ENCODE results near the gene GGA3. TPM values are rescaled to one million over a fixed set of nuclear protein-coding genes. Genes with fewer than 3 reads are reported as not detected.
"Not testable (repeated sequence)": the region's sequence is repeated elsewhere in the genome, so short reads cannot be mapped to it uniquely, and the experiment has no call there.

GGA3 gene
- total and polyA plus RNA-seq, 2 experiments from 2014 or later = 22.5 to 54.3 TPM

DNA sequence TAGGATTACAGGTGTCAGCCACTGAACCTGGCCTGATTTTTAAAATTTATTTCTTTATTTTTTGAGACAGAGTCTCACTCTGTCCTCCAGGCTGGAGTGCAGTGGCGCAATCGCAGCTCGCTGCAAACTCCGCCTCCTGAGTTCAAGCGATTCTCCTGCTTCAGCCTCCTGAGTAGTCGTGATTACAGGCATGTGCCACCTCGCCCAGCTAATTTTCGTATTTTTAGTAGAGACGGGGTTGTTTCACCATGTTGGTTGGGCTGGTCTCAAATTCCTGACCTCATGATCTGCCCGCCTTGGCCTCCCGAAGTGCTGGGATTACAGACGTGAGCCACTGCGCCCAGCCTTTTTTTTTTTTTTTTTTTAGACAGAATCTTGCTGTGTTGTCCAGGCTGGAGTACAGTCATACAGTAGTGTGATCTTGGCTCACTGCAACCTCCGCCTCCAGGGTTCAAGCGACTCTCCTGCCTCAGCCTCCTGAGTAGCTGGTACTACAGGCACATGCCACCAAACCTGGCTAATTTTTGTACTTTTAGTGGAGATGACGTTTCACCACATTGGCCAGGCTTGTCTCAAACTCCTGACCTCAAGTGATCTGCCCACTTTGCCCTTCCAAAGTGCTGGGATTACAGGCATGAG lies 31.5 kb upstream of the GGA3 start:
- not testable (repeated sequence) for H3K4me1 ChIP-seq (ENCODE audit: insufficient read depth); H4K20me1 ChIP-seq (replicated peaks; ENCODE audit: insufficient read depth); H3K4me2 ChIP-seq; H3K9me2 ChIP-seq (ENCODE audit: insufficient read depth); H3K9me3 Mint-ChIP-seq; H3K36me3 Mint-ChIP-seq (ENCODE audit: low read depth); H3K4me3 Mint-ChIP-seq; H3K27ac ChIP-seq (ENCODE audit: low read depth); H3K27ac Mint-ChIP-seq; H3F3A ChIP-seq (replicated peaks; ENCODE audit: low read depth); H3K36me3 ChIP-seq (ENCODE audit: insufficient read depth); H3K4me3 ChIP-seq; H3K79me2 ChIP-seq (replicated peaks; ENCODE audit: insufficient read depth); ATAC-seq; DNase-seq (ENCODE audit: low spot score); H3K4me1 Mint-ChIP-seq; H2AFZ ChIP-seq; H3K27me3 Mint-ChIP-seq (ENCODE audit: insufficient read depth, low read depth, poor library complexity); H3K27me3 ChIP-seq (ENCODE audit: insufficient read depth)

DNA sequence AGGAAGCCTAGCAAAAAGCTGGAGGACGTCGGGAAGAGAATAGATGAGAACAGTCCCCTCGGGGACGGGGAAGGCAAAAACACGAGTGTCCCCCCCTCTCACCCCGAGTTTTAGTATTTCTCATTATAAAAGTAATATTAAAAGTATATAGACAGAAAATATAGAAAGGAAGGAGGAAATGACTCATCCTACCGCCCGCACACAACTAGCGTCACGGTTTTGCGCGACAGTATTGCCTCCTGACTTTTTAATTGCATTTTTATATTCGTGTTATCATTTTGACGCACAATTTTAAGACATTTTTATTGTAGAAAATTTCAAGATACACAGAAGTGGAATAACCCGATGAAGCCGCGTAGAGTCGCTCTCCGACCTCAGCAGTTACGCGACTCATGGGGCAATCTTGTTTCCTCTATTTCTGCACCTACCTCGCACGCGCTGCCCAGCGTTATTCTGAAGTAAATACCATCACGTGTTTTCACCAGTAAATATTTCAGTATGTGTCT lies 28.5 kb upstream of the GGA3 start:
- Histone ChIP-seq H3F3A (replicated peaks; ENCODE audit: low read depth) (peaks cover 7% of the 10 kb centered on the region; the same call in 1 of the 2 replicates), H3K79me2 (replicated peaks; ENCODE audit: insufficient read depth) (peaks cover 6% of the 10 kb centered on the region), H3K36me3 (ENCODE audit: insufficient read depth) (no peaks in the 10 kb centered on the region), H3K4me1 (ENCODE audit: insufficient read depth) (peaks cover 5% of the 10 kb centered on the region), H2AFZ (peak overlapping the region; percentile 5), H3K4me2 (peak overlapping the region; percentile 71), H3K27ac (ENCODE audit: low read depth) (peak overlapping the region; percentile 73), H3K27me3 (ENCODE audit: insufficient read depth) (no peaks in the 10 kb centered on the region), H4K20me1 (replicated peaks; ENCODE audit: insufficient read depth) (no peaks in the 10 kb centered on the region), H3K4me3 (peak overlapping the region; percentile 55), H3K9me2 (ENCODE audit: insufficient read depth) (no peaks in the 10 kb centered on the region)
- ATAC-seq (peak; percentile 4; the same call in 1 of the 3 replicates), DNase-seq (ENCODE audit: low spot score) (peak; percentile 54)
- Mint-ChIP-seq H3K4me3 (peak overlapping the region; percentile 89), H3K9me3 (no peaks in the 10 kb centered on the region), H3K27me3 (ENCODE audit: insufficient read depth, low read depth, poor library complexity) (peaks cover 6% of the 10 kb centered on the region), H3K27ac (peak overlapping the region; percentile 97), H3K36me3 (ENCODE audit: low read depth) (peaks cover 12% of the 10 kb centered on the region; the same call in 2 of the 3 replicates), H3K4me1 (peaks cover 4% of the 10 kb centered on the region)
- TF ChIP-seq STAT1 (IDR thresholded peaks at IDR 0.05; ENCODE audit: unreplicated experiment) (no peak), POLR2AphosphoS5 (IDR thresholded peaks at IDR 0.05; ENCODE audit: low read depth) (no peak), NANOG (IDR thresholded peaks at IDR 0.05; ENCODE audit: borderline replicate concordance) (no peak), EZH2phosphoT487 (IDR thresholded peaks at IDR 0.05; ENCODE audit: unreplicated experiment) (no peak), ZNF331 (CRISPR knock-in tag; IDR thresholded peaks at IDR 0.05; ENCODE audit: low read depth) (no peak), CREB1 (CRISPR knock-in tag; IDR thresholded peaks at IDR 0.05; ENCODE audit: low read depth) (peak; percentile 43; the same call in 1 of the 2 replicates), EZH2 (IDR thresholded peaks at IDR 0.05; ENCODE audit: low read depth, unreplicated experiment) (no peak), ZNF114 (CRISPR knock-in tag; IDR thresholded peaks at IDR 0.05) (no peak)
- TF ChIP-seq, protein P1, sequence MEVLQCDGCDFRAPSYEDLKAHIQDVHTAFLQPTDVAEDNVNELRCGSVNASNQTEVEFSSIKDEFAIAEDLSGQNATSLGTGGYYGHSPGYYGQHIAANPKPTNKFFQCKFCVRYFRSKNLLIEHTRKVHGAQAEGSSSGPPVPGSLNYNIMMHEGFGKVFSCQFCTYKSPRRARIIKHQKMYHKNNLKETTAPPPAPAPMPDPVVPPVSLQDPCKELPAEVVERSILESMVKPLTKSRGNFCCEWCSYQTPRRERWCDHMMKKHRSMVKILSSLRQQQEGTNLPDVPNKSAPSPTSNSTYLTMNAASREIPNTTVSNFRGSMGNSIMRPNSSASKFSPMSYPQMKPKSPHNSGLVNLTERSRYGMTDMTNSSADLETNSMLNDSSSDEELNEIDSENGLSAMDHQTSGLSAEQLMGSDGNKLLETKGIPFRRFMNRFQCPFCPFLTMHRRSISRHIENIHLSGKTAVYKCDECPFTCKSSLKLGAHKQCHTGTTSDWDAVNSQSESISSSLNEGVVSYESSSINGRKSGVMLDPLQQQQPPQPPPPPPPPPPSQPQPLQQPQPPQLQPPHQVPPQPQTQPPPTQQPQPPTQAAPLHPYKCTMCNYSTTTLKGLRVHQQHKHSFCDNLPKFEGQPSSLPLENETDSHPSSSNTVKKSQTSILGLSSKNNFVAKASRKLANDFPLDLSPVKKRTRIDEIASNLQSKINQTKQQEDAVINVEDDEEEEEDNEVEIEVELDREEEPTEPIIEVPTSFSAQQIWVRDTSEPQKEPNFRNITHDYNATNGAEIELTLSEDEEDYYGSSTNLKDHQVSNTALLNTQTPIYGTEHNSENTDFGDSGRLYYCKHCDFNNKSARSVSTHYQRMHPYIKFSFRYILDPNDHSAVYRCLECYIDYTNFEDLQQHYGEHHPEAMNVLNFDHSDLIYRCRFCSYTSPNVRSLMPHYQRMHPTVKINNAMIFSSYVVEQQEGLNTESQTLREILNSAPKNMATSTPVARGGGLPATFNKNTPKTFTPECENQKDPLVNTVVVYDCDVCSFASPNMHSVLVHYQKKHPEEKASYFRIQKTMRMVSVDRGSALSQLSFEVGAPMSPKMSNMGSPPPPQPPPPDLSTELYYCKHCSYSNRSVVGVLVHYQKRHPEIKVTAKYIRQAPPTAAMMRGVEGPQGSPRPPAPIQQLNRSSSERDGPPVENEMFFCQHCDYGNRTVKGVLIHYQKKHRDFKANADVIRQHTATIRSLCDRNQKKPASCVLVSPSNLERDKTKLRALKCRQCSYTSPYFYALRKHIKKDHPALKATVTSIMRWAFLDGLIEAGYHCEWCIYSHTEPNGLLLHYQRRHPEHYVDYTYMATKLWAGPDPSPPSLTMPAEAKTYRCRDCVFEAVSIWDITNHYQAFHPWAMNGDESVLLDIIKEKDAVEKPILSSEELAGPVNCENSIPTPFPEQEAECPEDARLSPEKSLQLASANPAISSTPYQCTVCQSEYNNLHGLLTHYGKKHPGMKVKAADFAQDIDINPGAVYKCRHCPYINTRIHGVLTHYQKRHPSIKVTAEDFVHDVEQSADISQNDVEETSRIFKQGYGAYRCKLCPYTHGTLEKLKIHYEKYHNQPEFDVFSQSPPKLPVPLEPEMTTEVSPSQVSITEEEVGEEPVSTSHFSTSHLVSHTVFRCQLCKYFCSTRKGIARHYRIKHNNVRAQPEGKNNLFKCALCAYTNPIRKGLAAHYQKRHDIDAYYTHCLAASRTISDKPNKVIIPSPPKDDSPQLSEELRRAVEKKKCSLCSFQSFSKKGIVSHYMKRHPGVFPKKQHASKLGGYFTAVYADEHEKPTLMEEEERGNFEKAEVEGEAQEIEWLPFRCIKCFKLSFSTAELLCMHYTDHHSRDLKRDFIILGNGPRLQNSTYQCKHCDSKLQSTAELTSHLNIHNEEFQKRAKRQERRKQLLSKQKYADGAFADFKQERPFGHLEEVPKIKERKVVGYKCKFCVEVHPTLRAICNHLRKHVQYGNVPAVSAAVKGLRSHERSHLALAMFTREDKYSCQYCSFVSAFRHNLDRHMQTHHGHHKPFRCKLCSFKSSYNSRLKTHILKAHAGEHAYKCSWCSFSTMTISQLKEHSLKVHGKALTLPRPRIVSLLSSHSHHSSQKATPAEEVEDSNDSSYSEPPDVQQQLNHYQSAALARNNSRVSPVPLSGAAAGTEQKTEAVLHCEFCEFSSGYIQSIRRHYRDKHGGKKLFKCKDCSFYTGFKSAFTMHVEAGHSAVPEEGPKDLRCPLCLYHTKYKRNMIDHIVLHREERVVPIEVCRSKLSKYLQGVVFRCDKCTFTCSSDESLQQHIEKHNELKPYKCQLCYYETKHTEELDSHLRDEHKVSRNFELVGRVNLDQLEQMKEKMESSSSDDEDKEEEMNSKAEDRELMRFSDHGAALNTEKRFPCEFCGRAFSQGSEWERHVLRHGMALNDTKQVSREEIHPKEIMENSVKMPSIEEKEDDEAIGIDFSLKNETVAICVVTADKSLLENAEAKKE (CRISPR knock-in tag; IDR thresholded peaks at IDR 0.05) = no peak
- TF ChIP-seq, protein P2, sequence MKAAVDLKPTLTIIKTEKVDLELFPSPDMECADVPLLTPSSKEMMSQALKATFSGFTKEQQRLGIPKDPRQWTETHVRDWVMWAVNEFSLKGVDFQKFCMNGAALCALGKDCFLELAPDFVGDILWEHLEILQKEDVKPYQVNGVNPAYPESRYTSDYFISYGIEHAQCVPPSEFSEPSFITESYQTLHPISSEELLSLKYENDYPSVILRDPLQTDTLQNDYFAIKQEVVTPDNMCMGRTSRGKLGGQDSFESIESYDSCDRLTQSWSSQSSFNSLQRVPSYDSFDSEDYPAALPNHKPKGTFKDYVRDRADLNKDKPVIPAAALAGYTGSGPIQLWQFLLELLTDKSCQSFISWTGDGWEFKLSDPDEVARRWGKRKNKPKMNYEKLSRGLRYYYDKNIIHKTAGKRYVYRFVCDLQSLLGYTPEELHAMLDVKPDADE (IDR thresholded peaks at IDR 0.05) = no peak
- TF ChIP-seq, protein P3, sequence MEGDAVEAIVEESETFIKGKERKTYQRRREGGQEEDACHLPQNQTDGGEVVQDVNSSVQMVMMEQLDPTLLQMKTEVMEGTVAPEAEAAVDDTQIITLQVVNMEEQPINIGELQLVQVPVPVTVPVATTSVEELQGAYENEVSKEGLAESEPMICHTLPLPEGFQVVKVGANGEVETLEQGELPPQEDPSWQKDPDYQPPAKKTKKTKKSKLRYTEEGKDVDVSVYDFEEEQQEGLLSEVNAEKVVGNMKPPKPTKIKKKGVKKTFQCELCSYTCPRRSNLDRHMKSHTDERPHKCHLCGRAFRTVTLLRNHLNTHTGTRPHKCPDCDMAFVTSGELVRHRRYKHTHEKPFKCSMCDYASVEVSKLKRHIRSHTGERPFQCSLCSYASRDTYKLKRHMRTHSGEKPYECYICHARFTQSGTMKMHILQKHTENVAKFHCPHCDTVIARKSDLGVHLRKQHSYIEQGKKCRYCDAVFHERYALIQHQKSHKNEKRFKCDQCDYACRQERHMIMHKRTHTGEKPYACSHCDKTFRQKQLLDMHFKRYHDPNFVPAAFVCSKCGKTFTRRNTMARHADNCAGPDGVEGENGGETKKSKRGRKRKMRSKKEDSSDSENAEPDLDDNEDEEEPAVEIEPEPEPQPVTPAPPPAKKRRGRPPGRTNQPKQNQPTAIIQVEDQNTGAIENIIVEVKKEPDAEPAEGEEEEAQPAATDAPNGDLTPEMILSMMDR (conservative IDR thresholded peaks at IDR 0.05; ENCODE audit: low read depth in 2 of 2) = peak in 1 of 2 experiments; percentile 56; a peak in 3 of 4 replicates

Measured in GM23338 (cell line).